T-helper 1 cell (primary cell): ENCODE data around the gene FAM53B.

Source experiments
- DNase-seq, 5 donors: peaks; one replicate each; pipeline ENCODE4 v3.0.0-alpha.2; 2012 to 2020

FAM53B gene

GRCh38 chr10:124573726-124574455 is 170.3 kb downstream of the FAM53B start:
- DNase-seq, result no peak

- no peak for DNase-seq
Observed at GRCh38 chr10:124572751-124573150, 171.4 kb downstream of the FAM53B start.

DNA sequence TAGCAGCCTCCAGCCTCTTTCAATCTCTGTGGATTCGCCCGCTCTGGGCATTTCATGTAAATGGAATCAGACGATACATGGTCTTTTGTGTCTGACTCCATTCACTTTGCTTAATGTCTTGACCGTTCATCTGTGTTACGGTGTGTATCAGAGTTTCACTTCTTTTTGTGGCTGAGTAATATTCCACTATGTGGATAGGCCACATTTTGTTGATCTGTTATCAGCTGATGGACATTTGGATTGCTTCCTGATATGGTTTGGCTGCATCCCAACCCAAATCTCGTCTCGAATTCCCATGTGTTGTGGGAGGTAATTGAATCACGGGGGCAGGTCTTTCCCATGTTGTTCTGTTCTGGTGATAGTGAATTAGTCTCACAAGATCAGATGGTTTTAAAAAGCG is 173.5 kb downstream of the FAM53B start:
- no peak for DNase-seq

DNA sequence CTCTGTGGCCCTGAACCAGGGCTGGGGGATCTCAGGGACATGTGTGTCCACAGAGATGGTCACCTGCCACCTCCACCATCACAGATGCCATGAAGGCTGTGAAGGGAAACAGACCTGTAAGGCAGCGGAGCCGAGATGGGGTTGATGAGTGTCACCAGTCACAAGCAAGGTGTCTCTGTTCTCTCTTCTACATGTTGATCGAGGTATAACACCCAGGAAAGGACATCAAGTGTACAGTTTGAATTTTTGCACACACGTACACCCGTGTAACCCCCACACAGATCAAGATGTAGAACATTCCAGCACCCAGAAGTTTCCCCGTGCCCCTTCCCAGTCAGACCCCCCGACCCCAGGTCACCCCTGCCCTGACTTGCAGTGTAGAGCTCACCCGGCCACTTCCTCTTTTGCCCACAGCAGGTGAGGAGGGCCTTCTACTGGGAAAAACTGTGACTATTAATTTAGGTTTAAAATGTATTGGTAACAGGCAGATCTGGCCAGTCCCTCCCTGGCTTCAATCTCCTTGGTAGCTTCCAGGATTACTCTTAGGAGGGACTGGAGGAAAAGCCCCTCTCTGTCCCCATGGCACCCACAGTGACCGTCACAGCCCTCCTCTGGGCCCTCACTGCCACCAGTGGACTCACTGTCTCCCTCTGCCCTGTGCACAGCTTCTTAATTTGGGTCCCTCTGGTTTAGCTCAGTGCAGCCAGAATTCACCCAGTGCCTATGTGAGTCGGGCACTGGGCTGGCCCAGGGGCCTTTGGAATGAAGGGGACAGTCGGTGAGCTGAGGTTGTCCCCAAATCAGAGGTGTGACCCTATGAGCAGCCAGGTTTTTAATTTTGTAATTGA is 174.3 kb downstream of the FAM53B start:
- DNase-seq, result no peak
